Uterus (tissue), 2 donors: ENCODE results near the gene CTH.

Source experiments
- POLR2A ChIP-seq, 2 donors: fragments of 450-650 bp; IDR thresholded peaks; one replicate each; pipeline ENCODE4 v1.6.1; 2016; ENCODE audit warnings: antibody characterized with exemption in 2 of 2, mild to moderate bottlenecking in 1 of 2, moderate library complexity in 1 of 2
- TF ChIP-seq, protein P1 (sequence below), 4 experiments: fragments of 200-600 bp in 2 of 4; fragments of 450-650 bp in 2 of 4; sonication (generic) in 2 of 4; IDR thresholded peaks; one replicate each; pipeline ENCODE4 v1.5.1; 2016 to 2019; ENCODE audit warnings: antibody characterized with exemption in 4 of 4, mild to moderate bottlenecking in 2 of 4, moderate library complexity in 1 of 4

GRCh38 chr1:70462611-70463010 is 51.5 kb downstream of the CTH start:
- TF ChIP-seq POLR2A (IDR thresholded peaks at IDR 0.05): no peak
- TF ChIP-seq, protein P1, sequence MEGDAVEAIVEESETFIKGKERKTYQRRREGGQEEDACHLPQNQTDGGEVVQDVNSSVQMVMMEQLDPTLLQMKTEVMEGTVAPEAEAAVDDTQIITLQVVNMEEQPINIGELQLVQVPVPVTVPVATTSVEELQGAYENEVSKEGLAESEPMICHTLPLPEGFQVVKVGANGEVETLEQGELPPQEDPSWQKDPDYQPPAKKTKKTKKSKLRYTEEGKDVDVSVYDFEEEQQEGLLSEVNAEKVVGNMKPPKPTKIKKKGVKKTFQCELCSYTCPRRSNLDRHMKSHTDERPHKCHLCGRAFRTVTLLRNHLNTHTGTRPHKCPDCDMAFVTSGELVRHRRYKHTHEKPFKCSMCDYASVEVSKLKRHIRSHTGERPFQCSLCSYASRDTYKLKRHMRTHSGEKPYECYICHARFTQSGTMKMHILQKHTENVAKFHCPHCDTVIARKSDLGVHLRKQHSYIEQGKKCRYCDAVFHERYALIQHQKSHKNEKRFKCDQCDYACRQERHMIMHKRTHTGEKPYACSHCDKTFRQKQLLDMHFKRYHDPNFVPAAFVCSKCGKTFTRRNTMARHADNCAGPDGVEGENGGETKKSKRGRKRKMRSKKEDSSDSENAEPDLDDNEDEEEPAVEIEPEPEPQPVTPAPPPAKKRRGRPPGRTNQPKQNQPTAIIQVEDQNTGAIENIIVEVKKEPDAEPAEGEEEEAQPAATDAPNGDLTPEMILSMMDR (IDR thresholded peaks at IDR 0.05): no peak
